KOPT-K1 (cell line): ENCODE measurements around the gene ABCG1.

Experiments used
- H3K27ac ChIP-seq: fragments of 200-600 bp; sonication (generic); 2 replicates; pipeline ENCODE4 v1.5.1; 2016; ENCODE audit warnings: antibody characterized with exemption, mild to moderate bottlenecking, low read depth, low read length; ENCODE audit not compliant: poor library complexity, severe bottlenecking
- H3K36me3 ChIP-seq: fragments of 200-600 bp; sonication (generic); 2 replicates; pipeline ENCODE4 v1.5.1; 2017; ENCODE audit warnings: antibody characterized with exemption, mild to moderate bottlenecking, low read length, moderate library complexity; ENCODE audit not compliant: insufficient read depth
- H3K9me3 ChIP-seq: fragments of 200-600 bp; sonication (generic); 2 replicates; pipeline ENCODE4 v1.5.1; 2017; ENCODE audit warnings: antibody characterized with exemption, low read length, mild to moderate bottlenecking; ENCODE audit not compliant: insufficient read depth, poor library complexity, severe bottlenecking

The ABCG1 gene

DNA sequence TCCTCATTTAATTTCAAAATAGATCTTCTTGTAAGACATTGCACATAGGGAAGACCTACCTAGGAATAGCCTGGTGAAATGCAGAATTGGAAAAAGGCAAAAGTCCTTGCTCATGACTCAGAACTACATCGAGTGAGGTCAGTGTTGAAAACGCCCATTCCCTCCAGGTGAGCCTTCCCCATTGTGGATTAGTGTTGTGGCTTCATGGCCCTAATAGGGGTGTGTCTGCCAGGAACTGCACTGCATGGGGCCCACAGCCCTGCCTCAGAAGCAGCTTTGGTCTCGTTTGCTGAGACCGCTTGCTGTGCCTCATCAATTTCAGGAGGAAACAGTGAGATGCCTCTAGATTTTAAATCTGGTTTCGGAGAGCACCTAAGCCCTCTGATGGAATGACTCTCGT is 79.3 kb downstream of the ABCG1 start:
- Histone ChIP-seq H3K9me3 (no peaks in the 10 kb centered on the region), H3K36me3 (peaks cover 5% of the 10 kb centered on the region; the same call in 1 of the 2 replicates), H3K27ac (no peak overlapping the region)

DNA sequence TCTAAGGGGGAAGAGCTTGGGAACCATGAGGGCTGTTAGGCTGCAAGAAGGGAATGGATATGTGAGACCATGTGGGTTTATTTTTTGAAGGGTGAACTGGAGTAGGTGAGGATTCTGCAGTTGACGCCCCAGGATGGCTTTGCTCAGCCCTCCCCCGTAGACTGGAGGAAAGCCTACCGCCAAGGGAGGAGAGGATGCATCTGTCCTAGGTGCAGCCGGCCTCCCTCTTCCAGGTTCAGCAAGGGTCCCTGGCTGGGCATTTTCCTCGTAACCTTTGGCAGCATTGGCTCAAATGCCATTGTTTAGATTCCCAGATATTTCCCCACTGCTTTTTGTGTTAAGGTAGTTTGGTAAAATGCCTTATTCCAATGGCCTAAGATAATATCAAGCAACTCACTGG is 79.7 kb downstream of the ABCG1 start:
- Histone ChIP-seq H3K27ac (no peak overlapping the region), H3K9me3 (no peaks in the 10 kb centered on the region), H3K36me3 (peaks cover 1% of the 10 kb centered on the region; the same call in 1 of the 2 replicates)

DNA sequence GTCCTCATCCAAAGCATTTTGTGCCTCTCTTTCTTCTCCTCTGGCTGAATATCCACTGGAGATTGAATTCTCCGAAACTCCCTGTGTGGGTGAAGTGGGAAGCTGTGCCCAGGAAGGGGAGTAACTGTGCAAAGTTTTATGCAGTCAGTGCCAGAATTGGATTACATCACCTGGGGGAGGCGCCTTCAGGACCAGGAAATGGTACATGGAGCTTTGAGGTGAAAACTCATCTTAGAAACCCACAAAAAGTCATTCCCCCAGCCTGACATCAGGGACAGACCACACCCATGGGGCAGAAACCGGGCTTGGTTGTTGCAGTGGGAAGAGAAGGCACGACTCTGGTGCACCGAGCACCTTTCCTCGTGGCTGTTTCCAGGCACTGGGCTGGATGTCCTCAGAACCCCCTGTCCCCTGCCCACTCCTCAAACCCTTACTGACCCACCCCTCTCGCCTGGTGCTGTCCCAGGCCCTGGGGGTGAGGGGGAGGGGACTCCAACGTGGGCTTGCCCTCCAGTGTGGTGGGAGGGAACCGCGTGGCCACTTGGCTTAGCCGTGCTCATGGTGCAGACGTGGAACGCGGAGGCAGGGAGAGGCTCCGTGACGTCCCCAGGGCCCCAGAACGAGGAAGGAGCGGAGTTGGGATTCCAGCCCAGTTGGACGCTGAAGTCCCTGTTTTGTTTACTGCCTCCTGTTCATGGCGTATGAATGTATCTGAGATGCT is 80.5 kb downstream of the ABCG1 start:
- peak overlapping the region; percentile 41 for H3K27ac ChIP-seq
- no peaks in the 10 kb centered on the region for H3K9me3 ChIP-seq
- H3K36me3 ChIP-seq, result no peaks in the 10 kb centered on the region; the same call in 1 of the 2 replicates

DNA sequence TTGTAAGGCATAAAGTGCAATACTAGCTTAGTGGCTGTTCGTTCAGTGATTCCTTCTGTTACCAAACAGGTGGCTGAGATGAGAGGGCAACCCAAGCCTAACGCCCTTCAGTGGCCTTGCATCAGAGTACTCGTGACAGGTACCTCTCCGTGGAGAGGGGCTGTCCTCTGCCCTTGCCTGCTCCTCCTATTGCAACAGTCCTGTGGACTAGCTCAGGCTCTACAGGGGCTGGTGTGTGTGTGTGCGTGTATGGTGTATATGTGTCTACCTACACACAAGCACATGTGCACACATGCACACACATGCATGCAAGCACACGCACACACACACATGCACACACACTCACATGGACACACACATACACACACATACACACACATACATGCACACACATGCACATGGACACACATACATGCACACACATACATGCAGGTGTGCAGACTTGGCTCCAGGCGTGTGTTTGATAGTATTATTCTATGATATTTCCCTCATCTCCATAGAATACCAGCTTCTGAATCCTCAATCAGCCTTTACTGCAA is 81.2 kb downstream of the ABCG1 start:
- H3K27ac ChIP-seq, result peak overlapping the region; percentile 41
- no peaks in the 10 kb centered on the region for H3K9me3 ChIP-seq
- H3K36me3 ChIP-seq, result no peaks in the 10 kb centered on the region

DNA sequence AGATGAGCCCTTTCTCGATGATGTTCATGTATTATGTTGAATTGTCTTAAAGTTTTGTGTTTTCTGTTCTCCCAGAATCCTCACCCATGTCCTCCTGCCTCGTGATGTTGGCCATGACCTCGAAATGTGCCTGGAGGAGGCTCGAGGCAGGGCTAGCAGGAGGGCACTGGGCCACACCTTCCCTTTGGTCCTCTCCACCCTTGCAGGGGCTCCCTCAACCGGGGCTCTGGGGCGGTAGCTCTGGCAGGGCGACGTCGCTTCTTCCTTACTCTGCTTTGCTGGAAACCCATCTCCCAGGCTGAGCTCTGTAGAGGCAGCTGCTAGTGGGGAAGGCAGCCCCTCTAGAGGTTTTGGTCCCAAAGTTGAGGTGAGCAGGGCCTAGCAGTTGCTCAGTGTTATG is 82.0 kb downstream of the ABCG1 start:
- no peak overlapping the region for H3K27ac ChIP-seq
- H3K9me3 ChIP-seq, result no peaks in the 10 kb centered on the region
- H3K36me3 ChIP-seq, result no peaks in the 10 kb centered on the region

DNA sequence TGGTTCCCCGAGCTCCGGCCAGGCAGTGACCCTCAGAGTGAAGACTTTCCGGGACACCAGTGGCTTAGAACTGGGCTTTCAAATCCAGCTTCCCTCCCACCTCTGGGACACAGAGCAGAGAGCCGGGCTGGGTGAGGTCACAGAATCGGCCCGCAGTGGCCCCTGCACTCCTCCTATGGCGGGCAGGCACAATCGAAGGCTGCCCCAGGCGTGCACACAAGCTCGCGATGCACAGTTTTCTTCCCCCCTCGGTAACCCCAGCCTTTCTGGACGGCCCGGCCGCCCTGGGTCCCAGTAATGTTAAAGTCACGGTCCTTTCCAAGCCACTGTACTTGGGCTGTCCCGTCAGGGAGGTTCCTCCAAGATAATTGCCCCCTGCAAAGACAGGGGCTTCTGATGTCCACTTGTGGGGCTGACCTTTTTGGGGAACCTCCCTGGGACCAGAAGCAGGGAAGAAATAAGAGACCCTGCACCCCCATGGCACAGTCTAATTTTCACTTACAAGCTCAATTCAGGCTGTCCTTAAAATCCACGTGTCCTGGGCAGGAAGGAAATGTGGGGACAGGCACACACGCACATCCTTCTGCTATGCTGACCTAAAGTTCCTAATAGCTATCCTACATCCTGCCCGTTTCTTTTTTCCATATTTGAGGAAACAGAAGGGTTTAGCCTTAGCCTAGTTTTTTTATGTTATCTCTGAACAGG is 82.6 kb downstream of the ABCG1 start:
- Histone ChIP-seq H3K27ac (no peak overlapping the region), H3K36me3 (no peaks in the 10 kb centered on the region), H3K9me3 (no peaks in the 10 kb centered on the region)

DNA sequence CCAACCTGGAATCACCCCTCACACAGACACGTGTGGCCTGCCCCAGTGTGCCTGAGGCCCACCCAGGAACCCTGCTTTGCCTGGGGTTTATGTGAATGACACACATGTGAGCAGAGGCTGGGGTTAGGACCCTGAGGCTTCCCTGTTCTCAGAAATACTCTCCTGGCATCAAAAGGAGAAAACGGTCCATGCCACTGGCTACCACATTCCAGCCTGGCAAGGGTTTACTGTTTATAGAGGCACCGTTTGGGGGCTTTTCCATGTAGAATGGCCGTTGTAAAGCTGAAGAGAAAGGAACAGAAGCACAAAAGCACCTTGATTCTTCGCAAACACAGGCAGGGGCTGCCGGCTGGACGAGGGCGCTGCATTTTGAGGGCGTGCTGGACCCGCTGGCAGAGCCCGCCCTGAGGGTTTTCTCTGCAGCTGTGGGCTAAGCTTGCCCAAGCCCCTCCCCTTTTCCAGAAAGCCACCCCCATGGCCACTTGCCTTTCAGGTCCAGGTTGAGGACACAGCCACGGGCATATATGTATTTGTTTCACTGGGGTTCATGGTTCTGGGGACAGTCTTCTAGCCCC is 83.2 kb downstream of the ABCG1 start:
- Histone ChIP-seq H3K27ac (no peak overlapping the region), H3K36me3 (no peaks in the 10 kb centered on the region), H3K9me3 (no peaks in the 10 kb centered on the region)

DNA sequence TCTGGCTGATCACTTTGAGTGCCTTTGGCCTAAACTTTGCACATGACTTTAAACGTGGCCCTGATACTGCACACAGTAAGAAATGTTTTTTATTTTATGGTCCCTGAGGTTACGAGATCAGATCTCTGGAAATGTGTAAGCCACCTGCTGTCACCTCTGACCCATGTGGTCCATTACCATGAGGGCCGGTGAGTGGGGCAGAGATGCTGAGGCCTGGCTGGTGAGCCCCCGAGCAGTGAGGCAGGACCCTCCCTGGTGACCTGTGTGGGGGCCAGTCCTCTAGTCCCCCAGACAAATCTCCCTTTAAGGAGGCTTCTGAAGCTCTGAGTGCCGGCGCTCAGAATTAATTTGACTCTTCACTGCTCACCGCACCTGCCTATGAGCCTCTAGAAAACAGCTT is 83.9 kb downstream of the ABCG1 start:
- Histone ChIP-seq H3K9me3 (no peaks in the 10 kb centered on the region), H3K27ac (no peak overlapping the region), H3K36me3 (no peaks in the 10 kb centered on the region)

DNA sequence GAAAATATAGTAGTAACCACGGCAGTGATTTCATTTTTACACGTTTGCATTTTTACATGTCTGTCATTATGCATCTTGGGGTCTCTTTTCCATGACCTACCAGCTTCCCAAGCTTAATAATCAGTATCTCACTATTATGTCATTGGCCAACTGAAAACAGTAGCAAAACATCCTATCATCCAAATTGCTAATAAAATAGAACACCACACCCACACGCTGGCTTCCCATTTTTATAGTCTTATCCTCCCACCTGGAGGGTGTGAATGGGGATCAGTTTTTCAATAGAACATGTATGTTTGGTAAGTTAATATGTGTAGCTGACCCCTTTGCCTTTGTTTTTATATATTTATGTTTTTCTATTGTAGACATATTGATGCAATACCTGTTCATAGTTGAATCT is 84.5 kb downstream of the ABCG1 start:
- no peaks in the 10 kb centered on the region for H3K36me3 ChIP-seq
- no peak overlapping the region for H3K27ac ChIP-seq
- H3K9me3 ChIP-seq, result no peaks in the 10 kb centered on the region

DNA sequence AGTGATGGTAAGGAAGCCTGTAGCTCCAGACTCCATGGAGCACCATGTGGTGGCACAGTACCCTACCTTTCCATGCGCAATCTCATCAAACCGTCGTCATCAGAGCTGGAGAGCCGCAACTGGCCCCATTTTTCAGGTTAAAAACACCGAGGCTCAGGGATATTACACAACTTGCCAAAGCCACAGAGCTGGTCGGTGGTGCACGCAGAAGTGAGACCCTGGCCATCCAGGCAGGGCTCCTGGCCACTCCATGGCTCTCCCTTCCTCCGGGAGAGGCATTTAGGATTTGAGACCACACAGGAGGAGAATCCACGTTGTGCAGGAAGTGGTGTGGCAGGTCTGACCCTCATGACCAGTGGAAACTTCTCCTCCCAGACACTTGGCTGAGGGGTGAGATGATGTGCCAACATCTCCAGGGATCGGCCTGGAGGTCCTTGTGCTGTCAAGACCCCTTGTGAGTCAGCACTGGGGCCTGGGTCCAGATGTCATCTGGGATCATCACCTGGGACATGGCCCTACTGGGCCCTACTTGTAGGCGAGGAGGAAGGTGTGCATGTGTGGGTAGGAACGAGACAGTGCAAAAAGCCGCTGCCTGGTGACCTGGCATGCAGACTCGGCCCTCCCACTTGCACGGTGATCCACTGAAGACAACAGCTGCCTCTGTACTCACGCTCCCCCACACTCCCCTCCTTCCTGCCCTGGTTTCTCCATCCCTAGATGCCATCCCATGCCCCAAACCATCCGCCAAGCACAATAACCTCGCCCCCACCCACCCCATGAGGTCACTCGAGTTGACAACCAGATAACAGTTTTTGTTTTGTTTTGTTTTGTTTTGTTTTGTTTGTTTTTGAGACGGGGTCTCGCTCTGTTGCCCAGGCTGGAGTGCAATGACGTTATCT is 85.9 kb downstream of the ABCG1 start:
- no peaks in the 10 kb centered on the region for H3K36me3 ChIP-seq
- no peaks in the 10 kb centered on the region for H3K9me3 ChIP-seq

DNA sequence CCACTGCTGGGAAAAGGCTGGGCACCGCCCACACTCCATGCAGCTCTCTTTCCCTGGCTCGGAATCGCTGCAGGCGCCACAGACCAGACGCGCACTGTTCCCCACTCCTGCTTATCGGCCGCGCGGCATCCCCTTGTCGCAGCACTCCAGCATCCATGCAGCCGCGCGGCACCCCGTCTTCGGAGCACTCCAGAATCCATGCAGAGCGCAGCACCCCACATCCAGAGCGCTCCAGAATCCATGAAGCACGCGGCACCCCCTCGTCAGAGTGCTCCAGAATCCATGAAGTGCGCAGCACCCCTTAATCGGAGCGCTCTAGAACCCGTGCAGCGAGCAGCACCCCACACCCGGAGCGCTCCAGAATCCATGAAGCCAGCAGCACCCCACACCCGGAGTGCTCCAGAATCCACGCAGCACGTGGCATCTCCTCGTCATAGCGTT is 86.8 kb downstream of the ABCG1 start:
- Histone ChIP-seq H3K36me3 (no peaks in the 10 kb centered on the region), H3K9me3 (no peaks in the 10 kb centered on the region), H3K27ac (no peak overlapping the region)

More for the DNA sequence above, 85.9 kb downstream of the ABCG1 start:
- no peak overlapping the region for H3K27ac ChIP-seq

DNA sequence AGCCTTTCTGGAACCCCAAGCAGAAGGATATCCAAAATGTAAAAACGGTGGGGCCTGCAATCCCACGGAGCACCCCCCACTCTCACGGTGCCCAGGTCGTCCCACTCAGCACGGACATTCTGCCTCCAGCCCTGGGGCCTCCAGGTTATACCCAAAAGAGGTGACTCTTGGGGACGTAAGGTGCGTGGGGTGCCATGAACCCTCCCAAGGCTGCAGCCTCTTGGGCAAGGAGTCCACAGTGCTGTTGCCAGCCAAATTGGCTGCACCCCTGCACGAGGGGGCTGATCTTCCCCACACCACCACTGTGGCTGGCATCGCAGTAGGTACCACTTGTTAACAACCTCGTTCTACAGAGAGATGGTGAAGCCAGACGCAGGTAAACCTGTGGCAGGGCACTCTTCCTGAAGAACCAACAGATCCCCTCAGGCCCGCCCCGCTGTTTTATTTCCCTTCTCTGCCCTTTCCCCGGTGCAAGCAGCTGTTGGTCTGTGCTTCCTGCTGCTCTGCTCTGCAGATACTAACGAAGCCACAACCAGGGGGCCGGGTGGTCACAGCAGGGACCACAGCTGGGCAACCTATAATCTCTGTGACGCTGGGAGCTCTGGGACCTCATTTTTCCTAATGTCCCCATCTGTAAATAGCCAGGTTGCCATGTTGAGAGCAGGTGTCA is 87.6 kb downstream of the ABCG1 start:
- H3K36me3 ChIP-seq, result no peaks in the 10 kb centered on the region
- no peak overlapping the region for H3K27ac ChIP-seq
- H3K9me3 ChIP-seq, result no peaks in the 10 kb centered on the region

DNA sequence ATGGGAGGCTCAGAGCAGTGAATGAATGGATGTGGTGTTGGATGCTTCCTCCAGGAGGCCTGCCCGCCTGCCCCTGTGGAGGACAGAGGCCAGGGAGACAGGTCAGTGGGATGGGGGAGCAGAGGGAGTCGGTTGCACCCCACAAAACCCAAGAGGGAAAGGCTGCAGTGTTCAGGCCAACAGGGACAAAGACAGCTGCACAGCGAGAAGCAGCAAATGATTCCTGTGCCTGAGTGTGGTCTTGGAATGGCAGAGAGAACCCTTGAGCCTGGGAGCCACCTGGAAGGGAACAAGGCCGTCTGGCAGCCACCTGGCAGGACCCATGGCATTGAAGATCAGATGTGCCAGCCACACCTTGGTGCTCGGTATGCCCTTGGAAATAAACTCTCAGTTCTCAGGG is 88.2 kb downstream of the ABCG1 start:
- Histone ChIP-seq H3K9me3 (no peaks in the 10 kb centered on the region), H3K36me3 (no peaks in the 10 kb centered on the region), H3K27ac (no peak overlapping the region)

DNA sequence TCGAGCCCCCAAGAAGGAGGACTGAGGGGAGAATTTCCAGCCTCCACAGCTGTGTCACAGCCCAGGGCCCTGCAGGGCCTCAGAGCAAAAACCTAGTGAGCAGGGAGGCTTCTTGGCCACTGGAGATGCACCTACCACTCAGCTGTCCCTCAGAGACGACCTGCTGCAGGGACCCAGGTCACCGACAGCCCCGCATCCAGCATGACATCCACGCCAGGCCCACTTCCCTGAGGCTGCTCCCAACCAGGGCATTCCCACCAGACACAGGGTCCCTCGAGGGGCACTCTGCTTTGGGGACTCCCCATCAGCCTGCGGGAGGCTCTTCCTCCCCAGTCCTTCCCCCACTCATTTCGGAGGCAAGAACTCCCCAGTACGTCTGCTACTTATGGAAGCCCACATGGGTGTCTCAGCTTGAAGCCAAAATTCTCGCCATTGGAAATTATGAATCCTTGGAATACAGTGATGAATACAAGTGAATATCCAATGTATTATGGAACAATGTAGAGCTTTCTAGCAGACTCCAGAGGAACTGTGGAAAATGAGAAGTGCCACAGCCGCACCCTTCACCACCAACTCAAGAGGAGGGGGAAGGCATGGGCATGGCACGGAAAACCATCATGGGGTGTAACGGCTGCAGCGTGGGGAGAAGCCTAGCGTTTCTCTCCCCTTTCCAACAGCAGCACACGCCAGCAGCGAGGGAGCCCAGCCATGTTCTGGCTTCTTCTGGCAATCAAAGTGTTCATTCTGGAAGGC is 89.4 kb downstream of the ABCG1 start:
- Histone ChIP-seq H3K9me3 (no peaks in the 10 kb centered on the region), H3K27ac (no peak overlapping the region), H3K36me3 (no peaks in the 10 kb centered on the region)
